HG02852 (cell line): ENCODE measurements around the gene KLHL35.

Experiments
- ATAC-seq: cut with Tn5 transposase; IDR thresholded peaks from one replicate; pipeline ENCODE4 v1.9.1; 2021; ENCODE audit warnings: mild to moderate bottlenecking, moderate library complexity; ENCODE audit not compliant: unreplicated experiment

Gene KLHL35, protein sequence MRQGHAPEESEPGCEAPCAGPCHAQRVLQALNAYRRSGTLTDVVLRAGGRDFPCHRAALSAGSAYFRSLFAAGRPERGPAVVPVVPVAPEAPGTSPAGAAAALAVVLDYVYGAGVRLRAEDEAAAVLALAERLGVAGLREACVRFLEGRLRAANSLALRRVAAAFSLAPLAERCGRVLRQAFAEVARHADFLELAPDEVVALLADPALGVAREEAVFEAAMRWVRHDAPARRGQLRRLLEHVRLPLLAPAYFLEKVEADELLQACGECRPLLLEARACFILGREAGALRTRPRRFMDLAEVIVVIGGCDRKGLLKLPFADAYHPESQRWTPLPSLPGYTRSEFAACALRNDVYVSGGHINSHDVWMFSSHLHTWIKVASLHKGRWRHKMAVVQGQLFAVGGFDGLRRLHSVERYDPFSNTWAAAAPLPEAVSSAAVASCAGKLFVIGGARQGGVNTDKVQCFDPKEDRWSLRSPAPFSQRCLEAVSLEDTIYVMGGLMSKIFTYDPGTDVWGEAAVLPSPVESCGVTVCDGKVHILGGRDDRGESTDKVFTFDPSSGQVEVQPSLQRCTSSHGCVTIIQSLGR

DNA sequence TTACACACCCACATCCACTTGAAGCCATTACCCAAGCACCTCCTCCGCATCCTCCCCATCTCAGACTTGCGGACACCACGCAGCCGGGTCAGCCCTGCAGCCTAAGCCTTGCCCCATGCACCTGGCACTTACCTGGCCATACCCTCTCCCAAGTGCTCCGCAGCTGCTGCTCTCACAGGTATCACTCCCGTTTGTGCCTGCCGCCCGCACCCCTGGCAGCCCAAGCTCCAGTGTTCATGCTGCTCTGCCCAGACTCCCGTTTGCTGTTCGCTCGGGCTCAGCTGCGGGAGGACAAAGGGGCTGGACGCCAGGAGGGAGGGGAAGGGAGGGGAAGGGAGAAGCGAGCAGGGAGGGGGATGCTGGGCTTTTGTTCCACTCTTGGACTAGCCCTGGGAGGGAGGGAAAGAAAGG, at the start of gene KLHL35:
Gene KLHL35, minus strand, starts transcription at position 293 of the 411 bp plus-strand sequence. CDS start 2,574 bp downstream, outside the sequence.
- ATAC-seq, result no peak

DNA sequence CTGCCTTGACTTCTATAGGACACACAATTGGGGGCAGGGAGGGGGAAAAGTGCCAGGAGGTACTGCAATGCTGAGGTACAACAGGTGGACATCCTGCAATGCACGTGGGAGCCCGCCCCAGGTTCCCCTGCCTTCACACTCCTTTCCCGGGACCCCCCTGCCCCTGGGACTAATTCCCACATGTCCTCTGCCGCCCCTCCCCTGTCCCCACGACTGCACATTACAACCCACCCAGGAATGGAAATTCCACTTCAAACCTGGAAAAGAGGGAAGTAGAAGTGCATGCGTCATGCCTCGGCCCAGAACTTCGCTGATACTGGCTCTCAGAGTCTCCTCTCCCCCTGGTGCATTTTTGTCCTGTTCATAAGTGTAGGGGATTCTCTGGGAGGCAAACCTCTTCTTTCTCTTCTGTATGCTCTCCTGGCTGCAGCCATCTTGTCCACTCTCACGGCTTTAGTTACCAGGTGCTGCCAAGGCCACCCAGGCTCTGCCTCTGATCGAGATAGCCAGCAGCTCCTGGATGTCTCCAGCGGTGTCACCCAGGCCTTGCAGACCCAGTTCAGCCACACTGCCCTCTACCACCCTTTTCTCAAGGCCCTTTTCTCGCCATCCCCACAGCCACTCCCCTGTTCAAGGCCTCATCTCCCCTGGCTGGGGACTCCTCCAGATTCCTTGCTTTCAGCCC, 49.1 kb upstream of the KLHL35 start:
- no peak for ATAC-seq

DNA sequence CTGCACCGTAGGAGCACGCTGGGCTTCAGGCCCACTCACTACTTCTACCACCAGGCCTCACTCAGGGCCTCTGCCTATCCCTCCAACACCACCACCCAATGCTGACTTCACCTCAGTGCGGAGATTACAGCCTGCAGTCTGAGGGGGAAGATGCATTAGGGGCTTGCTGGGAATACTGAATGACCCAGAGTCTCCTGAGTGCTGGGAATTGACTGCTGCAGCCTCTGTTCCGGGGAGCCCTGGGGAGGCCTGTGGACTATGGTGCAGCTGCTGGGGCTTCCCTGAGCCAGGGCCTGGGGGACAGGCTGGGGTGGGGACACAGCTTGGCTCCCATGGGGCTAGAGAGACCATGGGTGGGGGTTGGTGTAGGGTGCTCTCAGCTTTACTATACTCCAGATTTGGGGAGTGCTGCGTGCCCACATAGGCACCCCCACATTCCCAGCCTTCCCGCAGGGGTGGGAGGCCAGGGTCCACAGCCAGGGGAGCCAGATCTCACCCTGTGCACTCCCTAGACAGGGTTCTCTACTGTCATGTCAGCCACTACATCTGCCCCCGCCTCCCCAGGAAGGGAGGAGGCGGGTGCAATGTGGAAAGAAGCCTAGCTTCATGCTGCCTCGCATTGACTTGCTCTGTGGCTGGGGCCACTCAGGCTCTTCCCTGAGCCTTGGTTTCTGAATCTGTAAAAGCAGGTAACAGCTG, 48.4 kb upstream of the KLHL35 start:
- ATAC-seq, result no peak

DNA sequence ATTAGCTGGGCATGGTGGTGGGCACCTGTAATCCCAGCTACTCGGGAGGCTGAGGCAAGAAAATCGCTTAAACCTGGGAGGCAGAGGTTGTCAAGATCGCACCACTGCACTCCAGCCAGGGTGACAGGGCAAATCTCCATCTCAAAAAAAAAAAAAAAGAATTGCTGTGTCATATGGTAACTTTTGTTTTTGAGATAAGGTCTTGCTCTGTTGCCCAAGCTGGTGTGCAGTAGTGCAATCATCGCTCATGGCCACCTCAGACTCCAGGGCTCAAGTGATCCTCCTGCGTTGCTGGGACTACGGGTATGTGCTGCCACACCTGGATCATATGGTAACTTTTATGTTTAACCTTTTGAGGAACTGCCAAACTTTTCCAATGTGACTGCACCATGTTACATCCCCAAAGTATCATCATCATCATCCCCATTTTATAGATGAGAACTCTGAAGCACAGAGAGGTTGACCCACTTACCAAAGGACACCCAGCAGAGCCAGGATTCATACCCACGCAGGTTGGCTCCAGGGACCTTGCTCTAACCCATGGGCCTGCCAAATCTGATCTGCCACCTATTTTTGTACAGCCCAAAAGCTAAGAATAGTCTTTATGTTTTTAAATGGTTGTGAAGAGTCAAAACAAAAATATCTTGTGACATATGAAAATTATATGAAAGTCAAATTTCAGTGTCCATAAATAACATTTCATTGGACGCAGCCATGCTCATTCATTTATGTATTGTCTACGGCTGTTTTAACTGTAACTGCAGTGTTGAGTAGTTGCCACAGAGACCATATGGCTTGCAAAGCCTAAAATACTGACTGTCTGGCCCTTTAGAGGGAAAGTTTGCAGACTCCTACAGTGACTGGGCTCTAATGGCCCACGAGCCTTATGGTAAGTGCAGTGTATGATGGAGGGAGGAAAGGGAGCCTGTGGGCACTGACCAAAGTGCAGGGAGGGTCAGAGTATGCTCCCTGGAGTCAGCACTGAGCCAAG, 47.5 kb upstream of the KLHL35 start:
- no peak for ATAC-seq

DNA sequence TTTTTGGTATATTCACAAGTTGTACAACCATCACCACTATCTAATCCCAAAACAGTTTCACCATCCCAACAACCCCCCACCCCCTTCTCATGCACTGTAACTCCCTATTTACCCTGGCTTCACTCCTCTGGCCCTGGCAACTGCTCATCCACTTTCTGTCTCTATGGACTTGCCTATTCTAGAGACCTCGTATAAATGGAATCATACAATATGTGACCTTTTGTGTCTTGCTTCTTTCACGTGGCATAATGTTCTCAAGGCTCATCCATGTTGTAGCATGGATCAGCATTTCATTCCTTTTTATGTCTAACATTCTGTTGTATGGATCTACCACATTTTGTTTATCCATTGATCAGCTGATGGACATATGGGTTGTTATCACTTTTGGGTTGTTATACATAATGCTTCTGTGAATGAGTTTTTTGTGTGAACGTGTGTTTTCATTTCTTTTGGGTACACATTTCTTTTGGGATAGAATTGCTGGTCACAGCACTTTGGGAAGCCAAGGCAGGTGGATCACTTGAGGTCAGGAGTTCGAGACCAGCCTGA, 46.7 kb upstream of the KLHL35 start:
- ATAC-seq, result no peak

DNA sequence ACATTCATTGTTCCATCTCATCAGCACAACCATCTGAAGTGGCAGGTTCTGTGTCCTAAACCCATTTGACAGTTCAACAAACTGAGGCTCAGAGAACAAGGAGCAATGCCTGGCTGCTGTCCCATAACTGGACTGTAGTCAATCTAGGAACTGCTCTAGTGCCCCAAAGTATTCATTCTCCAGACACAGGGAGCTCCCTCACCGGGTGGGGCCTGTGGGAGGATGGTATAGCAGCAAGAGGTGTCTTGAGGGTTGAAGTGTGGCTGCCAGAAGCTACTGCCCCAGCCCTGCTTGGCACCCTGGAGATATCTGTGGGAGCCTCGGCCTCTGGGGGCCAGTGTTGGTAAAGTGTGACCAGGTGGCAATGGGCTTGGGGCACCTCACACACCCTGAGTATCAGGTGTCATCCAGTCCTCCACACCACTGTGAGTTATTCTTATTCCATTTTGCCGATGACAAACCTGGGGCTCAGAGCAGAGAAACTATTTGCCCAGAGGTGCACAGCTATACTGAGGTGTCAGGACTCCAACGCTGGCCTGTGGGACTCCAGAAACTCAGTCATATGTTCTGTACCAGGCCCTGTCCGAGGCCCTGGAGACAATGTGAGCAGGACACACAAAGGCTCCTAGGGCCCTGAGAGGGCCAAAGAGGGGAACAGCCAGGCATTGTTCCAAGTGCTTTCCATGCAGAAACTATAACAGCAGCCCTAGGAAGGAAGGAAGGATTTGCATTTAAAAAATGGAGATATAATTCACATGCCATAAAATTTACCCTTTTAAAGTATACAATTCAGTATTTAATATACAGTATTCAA, 46.0 kb upstream of the KLHL35 start:
- no peak for ATAC-seq

DNA sequence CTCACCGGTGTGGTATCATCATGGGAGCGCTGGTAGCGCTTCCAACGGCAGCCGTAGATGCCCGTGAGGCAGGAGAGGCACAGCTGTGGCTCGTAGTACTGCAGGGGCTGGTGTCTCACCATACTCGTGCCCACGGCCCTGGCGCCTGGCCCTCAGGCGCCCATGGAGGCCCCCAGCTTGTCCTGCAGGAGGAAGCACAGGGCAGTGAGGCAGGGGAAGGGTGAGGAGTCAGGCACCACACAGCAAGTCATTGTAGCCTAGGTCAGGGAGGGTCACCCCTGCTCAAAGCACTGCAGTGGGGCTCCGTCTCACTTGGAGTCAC, 44.6 kb upstream of the KLHL35 start:
- no peak for ATAC-seq

DNA sequence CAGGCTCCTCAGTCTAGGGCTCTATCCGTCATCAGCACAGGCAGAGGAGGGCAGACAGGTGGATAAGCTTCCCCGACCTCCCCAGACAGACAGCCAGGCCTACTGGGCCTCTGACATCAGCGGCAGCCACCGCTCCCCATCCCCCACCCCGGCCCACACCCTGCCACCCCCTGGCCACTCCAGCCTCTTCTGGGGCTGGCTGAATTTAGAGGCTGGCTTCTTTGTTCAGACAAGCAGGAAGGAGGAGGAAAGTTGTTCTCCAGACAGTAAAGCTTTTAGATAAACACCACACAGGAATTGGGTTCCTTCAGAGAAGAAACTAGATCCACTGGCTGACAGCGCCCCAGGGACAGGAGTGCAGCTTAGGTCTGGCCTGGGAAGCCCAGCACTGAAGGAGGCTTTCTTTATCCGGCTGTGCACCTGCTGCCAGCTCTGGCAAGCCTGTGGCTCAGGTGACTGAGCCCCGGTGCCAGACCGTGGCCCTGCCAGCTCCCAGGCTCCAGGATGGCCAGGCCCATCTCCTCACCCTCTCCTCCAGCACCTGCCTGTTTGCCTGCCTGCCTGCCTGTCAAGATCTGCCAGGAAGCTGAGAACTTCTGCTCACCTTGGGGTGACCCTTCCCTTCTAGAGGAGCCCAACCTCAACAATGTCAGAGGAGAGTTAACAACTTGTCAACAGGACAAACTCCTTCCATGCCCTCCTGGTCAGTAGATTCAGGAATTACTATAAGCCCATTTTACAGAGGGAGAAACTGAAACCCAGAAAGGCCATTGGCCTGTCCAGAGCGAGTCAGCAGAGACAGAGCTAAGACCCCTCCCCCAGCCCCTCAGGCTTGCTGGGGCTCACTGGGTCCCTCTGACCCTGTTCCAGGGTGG, 44.0 kb upstream of the KLHL35 start:
- ATAC-seq, result no peak

DNA sequence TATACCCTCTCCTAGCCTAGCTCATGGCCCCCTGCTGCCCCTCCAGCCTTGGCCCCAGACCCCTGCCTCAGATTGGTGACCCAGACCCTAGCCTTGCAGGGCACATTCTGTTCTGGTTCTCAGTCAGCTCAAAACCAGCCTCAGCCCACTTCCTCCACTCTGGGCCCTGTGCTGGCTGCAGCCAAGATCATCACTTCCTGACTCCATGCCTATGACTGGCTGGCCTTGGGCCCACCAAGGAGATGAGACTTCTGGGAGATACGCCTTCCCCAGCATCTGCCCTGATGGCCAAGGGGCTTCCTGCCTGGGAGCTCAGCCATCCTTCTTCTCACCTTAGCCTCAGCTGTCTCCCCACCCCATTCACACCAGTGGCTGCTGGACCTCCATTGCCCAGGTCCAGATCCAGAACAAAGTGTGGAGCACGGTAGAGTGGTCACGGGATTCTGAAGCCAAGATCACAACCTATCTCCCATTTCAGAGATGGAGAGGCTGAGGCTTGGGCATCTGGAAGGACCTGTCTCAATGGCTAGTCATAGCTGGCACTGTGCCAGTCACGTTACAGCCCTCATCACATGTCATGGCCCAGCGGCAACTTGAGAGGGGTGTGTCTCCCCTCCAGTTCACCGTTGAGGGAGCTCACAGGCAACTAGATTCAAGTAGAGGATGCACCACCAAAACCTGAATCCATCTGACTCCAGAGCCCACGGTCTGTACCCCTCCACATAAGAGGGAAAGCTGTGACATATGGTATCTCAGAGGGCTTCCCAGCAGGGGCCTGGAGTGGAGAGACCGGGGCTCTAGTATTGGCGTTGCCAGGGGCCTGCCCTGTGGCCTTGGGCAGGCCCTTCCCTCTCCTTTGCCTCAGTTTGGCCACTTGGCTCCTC, 43.0 kb upstream of the KLHL35 start:
- ATAC-seq, result no peak

DNA sequence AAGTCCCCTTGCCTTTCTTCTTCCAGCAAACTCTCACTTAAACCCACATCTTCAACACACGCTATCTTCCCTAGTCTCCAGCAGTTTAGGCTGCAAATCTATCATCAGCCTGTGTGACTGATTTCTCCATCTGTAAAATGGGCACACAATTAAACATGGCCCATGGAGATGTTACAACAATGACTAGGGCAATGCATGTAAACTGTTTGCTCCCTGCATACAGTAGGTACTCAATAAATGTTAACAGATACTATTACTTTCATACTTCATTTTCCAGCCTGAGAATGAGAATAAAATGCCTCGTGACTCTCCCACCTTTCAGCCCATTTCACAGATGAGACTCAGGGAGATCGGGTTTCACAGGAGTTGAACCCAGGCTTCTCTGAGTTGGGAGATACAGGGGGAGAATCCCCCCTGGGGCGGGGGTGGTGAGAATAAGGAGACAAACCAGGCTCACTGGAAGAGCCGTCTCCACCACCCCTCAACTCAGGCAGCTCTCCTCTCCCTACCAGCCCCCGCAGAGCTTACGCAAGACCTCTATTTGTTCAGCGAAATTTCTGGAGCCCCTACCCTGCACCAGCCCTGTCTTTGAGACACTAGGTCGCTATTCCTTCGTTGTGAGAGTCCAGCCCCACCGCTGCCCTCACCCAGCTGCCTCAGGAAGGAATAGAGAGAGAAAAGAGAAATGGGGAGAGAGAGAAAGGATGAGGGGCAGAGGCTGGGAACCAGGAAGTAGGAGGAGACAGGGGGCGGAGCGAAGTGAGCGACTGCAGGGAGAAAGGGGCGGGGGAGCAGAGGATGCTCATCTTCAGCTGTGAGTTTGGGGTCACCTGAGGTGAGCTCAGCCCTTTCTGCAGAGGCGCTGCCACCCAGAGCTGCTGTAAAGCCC, 42.1 kb upstream of the KLHL35 start:
- no peak for ATAC-seq

DNA sequence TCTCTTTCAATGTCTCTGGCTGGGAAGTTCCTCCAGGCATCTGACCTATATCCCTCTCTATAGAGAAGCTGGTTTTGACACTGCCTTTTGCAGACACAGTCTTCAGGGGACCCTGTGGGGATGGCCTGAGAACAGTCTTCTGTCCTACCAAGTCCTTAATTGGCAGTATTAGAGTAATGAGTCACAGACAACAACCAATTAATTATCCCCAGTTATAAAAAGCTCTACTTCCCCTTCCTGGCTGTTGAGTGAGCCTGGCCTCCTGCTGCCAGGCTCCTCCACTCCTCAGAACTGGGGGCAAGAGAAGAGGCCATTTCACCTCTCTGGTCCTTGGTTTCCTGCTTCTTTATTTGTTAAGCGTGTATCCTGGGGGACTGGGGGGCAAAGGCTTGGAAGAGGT, 41.2 kb upstream of the KLHL35 start:
- ATAC-seq, result no peak

DNA sequence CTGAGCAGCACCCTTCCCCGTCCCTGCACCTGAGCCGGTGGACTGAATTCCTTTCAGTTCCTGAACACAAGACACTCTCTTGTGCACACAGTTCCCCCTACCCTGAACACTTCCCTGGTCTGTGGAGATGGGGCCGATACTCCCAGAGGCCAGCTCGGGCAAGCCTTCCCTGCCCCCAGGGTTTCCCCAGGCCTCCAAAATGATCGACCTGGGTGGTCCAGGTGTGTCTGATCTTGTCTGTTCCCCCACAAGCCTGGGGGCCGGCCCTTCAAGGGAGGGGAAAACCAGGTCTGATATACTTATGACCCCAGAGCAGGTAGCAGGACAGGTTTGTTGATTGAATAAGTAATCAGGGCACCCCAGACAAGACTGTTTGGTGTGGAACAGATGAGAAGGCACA, 40.7 kb upstream of the KLHL35 start:
- no peak for ATAC-seq

DNA sequence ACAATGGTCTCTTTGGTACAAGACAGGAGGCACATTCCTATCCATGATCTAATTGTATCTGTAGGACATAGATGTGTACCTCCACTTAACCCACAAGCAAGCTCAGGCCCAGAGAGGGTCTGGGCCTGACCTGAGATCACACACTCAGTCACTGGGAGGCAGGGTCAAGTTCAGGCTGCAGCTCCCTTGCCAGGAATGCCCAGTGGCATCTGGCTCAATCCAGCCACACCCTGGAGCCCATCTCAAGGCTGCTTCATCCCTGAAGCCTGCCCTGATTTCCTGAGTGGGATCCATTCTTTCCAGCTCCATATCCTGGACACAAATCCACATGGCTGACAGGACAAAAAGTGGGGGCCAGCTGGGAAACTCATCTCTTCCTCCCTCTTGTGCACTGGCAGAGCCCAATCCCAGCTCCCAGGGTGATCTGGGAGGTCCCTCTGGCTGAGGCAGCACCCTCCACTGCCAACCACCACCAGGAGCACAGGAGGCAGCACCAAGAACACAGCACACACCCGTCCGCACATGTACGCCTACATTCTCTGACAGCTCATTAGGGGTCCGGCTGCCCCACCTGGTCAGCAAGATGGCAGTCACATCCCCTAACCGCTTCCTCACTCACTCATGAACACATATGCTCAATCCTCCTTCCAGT, 39.2 kb upstream of the KLHL35 start:
- no peak for ATAC-seq

DNA sequence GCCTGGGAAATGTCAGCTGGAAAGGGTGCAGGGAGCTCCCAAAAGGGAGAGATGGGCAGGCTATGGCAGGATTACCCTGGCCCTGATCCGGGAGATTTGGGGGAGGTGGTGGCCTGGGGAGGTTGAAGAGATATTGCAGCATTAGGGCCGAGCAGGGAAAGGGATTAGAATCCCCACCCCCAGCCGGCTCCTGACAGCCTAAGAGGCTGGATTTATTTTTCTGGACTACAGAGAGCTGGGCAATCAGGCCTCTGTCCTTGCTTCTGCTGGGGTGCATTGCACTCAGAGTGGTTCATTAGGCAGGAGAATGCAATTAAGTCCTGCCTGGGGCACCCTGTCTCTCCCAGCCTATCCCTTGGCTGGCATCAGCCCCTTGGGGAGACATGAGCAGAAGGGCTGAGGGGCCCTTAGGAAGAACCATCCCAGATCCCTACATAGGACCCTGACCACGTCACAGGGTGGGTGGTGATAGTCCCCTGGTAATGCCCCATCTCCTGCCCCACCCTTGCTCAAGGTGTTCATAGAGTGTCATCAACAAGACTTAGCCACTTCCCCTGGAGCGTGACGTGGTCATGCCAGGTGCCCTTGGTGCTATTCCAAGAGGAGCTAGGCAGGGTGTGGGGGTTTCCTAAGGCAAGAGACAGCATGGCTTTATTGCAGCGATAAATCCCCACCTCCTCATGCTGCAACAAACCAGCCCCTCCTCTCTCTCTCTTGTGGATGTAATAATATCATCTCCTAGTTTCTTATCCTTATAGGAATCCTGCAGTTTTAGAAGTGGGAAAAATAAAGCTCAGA, 38.4 kb upstream of the KLHL35 start:
- no peak for ATAC-seq

DNA sequence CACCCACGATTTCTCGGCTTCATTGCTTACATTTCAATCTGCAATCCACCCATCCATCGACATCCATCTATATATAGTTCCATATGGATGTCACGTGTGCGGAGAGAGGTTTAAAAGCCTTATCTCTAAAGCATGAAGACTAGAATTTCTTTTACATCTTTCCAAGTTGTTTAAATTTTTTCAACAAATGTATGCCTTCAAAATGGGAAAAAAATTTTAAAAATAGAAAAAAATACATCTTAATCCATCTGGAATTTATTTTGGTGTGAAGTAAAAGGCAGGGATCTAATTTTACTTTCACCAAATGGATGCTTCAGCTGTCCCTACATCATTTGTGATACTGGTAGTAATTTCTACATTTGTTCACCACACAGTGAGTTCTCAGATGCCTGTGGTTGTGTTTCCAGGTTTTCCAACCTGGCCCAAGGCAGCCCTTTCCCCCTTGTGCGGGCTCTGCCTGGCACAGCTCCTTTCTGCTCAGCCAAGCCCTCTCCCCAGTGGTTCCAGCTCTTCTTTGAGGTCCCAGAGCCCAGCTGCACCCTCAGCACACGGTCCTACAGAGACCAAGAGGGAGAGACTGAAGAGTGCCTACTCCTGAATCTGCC, 37.6 kb upstream of the KLHL35 start:
- no peak for ATAC-seq
